Stomach (tissue), 9 donors: ENCODE data around the gene ELP1. TPM values are rescaled to one million over a fixed set of nuclear protein-coding genes. Genes with fewer than 3 reads are reported as not detected.

ENCODE experiments used
- DNase-seq, 2 donors: peaks; one replicate each; pipeline versions ENCODE4 v3.0.0 to v3.0.0-alpha.2; 2013 to 2019
- H3K27ac ChIP-seq, 5 donors: fragments of 200-600 bp in 4 of 5; sonication (generic) in 4 of 5; one replicate each; pipeline ENCODE4 v1.5.1; 2013 to 2019; ENCODE audit warnings: mild to moderate bottlenecking in 1 of 5, moderate library complexity in 1 of 5
- H3K27me3 ChIP-seq, 3 donors: fragments of 200-600 bp; sonication (generic); one replicate each; pipeline ENCODE4 v1.5.1; 2017 to 2019; ENCODE audit warnings: mixed run types in 1 of 3
- H3K36me3 ChIP-seq, 4 donors: fragments of 200-600 bp; sonication (generic); 1 replicate in 3 of 4; 2 replicates in 1 of 4; pipeline ENCODE4 v1.5.1; 2016 to 2019
- H3K4me1 ChIP-seq, 4 donors: fragments of 200-600 bp; sonication (generic); one replicate each; pipeline ENCODE4 v1.5.1; 2016 to 2019
- H3K4me3 ChIP-seq, 4 donors: fragments of 200-600 bp; sonication (generic) in 3 of 4; one replicate each; pipeline ENCODE4 v1.5.1; 2016 to 2019; ENCODE audit warnings: mild to moderate bottlenecking in 1 of 4
- H3K9me3 ChIP-seq, 4 donors: fragments of 200-600 bp; sonication (generic); one replicate each; pipeline ENCODE4 v1.5.1; 2016 to 2019
- CTCF ChIP-seq, 7 experiments: fragments of 450-650 bp in 4 of 7; fragments of 200-600 bp in 3 of 7; sonication (generic) in 3 of 7; IDR thresholded peaks; one replicate each; pipeline ENCODE4 v1.5.1; 2016 to 2019; ENCODE audit warnings: antibody characterized with exemption in 7 of 7, control low read depth in 2 of 7, mild to moderate bottlenecking in 1 of 7
- EP300 ChIP-seq: sonication (generic); formaldehyde crosslinking; IDR thresholded peaks from one replicate; pipeline ENCODE4 v1.6.1; 2017; ENCODE audit warnings: antibody characterized with exemption
- POLR2A ChIP-seq, 4 donors: fragments of 450-650 bp; IDR thresholded peaks; one replicate each; pipeline ENCODE4 v1.6.1; 2016; ENCODE audit warnings: antibody characterized with exemption in 4 of 4, control low read depth in 2 of 4, mild to moderate bottlenecking in 1 of 4, moderate library complexity in 1 of 4
- POLR2AphosphoS5 ChIP-seq, 3 donors: sonication (generic); formaldehyde crosslinking; IDR thresholded peaks; one replicate each; pipeline ENCODE4 v1.6.1; 2016; ENCODE audit warnings: antibody characterized with exemption in 3 of 3
- WGBS, 5 donors: extraction: QIAGEN DNeasy Blood & Tissue Kit in 3 of 5; methylation state at CpG; one replicate each; pipeline versions ENCODE4 v1.1.5 to v1.1.7; 2013 to 2018; 5-methylcytosine and 5-hydroxymethylcytosine counted together
- intact Hi-C: fragments of 100-400 bp; cut with DNase I; formaldehyde crosslinking; loops from one replicate; pipeline ENCODE4 v1.15.1; 2023; ENCODE audit warnings: low total_unique reads
- polyA plus RNA-seq, 3 donors: library from polyadenylated mRNA; stranded (reverse); fragments of 200-250 nt; gene quantifications; one replicate each; pipeline ENCODE4 v1.2.3, GENCODE V29; 2013
- total RNA-seq, 5 donors: library from RNA; depleted of rRNA; stranded (reverse); fragments of >200 nt; gene quantifications; one replicate each; pipeline versions ENCODE4 v1.1.0 to v1.2.3, GENCODE V29; 2014 to 2016
- donor health status: healthy with polysubstance abuse.
- donor health status: Bipolar disorder and iron deficiency.
- donor health status: healthy.

ELP1 gene
- total and polyA plus RNA-seq, 8 donors = 6.0 to 47.3 (median 19.0) TPM

GRCh38 chr9:108953983-108954574 lies 20.2 kb upstream of the ELP1 start:
- Histone ChIP-seq H3K4me1 (peaks cover 0 to 4% (median 0%) of the 10 kb centered on the region in 4 donors), H3K36me3 (peaks cover 0 to 12% (median 0%) of the 10 kb centered on the region in 4 donors), H3K9me3 (no peaks in the 10 kb centered on the region), H3K27ac (peak overlapping the region in 2 of 5 donors; percentile 22 to 41), H3K4me3 (no peak overlapping the region), H3K27me3 (no peaks in the 10 kb centered on the region)
- peak in 1 of 2 donors; percentile 82 for DNase-seq
- WGBS, 5 donors = 0 to 2% (median 1%) methylated on average over 3 of the region's 3 CpGs
- TF ChIP-seq POLR2A (IDR thresholded peaks at IDR 0.05) = no peak
- TF ChIP-seq EP300 = no peak
- peak in 5 of 7 experiments; percentile 17 to 64 (median 58) for TF ChIP-seq CTCF (IDR thresholded peaks at IDR 0.05)
- TF ChIP-seq POLR2AphosphoS5 (IDR thresholded peaks at IDR 0.05) = peak in 1 of 3 donors; percentile 24
- intact Hi-C loops = no loop called here

GRCh38 chr9:108951578-108951977 lies 17.7 kb upstream of the ELP1 start:
- no peak for DNase-seq
- no peak for TF ChIP-seq EP300
- no peak for TF ChIP-seq POLR2AphosphoS5 (IDR thresholded peaks at IDR 0.05)
- TF ChIP-seq CTCF (IDR thresholded peaks at IDR 0.05) = no peak
- TF ChIP-seq POLR2A (IDR thresholded peaks at IDR 0.05) = no peak
- Histone ChIP-seq H3K36me3 (peaks cover 0 to 12% (median 4%) of the 10 kb centered on the region in 4 donors), H3K9me3 (no peaks in the 10 kb centered on the region), H3K27ac (no peak overlapping the region), H3K4me1 (peaks cover 0 to 4% (median 0%) of the 10 kb centered on the region in 4 donors), H3K27me3 (no peaks in the 10 kb centered on the region), H3K4me3 (no peak overlapping the region)
- WGBS, 5 donors = 61 to 84% (median 82%) methylated on average over 2 of the region's 2 CpGs
- intact Hi-C loops = no loop called here

GRCh38 chr9:108950168-108950567 lies 16.2 kb upstream of the ELP1 start:
- DNase-seq = no peak
- WGBS, 5 donors = 71 to 93% (median 81%) methylated on average over 1 of the region's 1 CpG
- Histone ChIP-seq H3K9me3 (no peaks in the 10 kb centered on the region), H3K27ac (no peak overlapping the region), H3K27me3 (no peaks in the 10 kb centered on the region), H3K4me3 (no peak overlapping the region), H3K4me1 (peaks cover 0 to 4% (median 0%) of the 10 kb centered on the region in 4 donors), H3K36me3 (peaks cover 0 to 12% (median 7%) of the 10 kb centered on the region in 4 donors)
- TF ChIP-seq CTCF (IDR thresholded peaks at IDR 0.05) (no peak), POLR2A (IDR thresholded peaks at IDR 0.05) (no peak), EP300 (no peak), POLR2AphosphoS5 (IDR thresholded peaks at IDR 0.05) (no peak)
- intact Hi-C loops = no loop called here

- Histone ChIP-seq H3K27ac (no peak overlapping the region), H3K27me3 (no peaks in the 10 kb centered on the region), H3K9me3 (no peaks in the 10 kb centered on the region), H3K4me1 (peaks cover 3 to 13% (median 8%) of the 10 kb centered on the region in 4 donors), H3K36me3 (peaks cover 0 to 56% (median 42%) of the 10 kb centered on the region in 4 donors), H3K4me3 (no peak overlapping the region)
- DNase-seq = no peak
- intact Hi-C loops = no loop called here
- TF ChIP-seq CTCF (IDR thresholded peaks at IDR 0.05) (no peak), EP300 (no peak), POLR2A (IDR thresholded peaks at IDR 0.05) (no peak), POLR2AphosphoS5 (IDR thresholded peaks at IDR 0.05) (no peak)
- 82 to 88% (median 87%) methylated on average over 4 of the region's 4 CpGs for WGBS, 5 donors
These were observed 6.1 kb upstream of the ELP1 start for GRCh38 chr9:108939975-108940374.
